ENCODE results near the gene ACOT7.

The ACOT7 gene

GRCh38 chr1:6328696-6329095 lies 64.9 kb downstream of the ACOT7 start:
- TF ChIP-seq CTCF (conservative IDR thresholded peaks at IDR 0.05; ENCODE audit: low read depth, low read length) = no peak
- H3K4me3 ChIP-seq (ENCODE audit: low read depth, low read length) = no peak overlapping the region

GRCh38 chr1:6328091-6328490 lies 65.5 kb downstream of the ACOT7 start:
- TF ChIP-seq CTCF (conservative IDR thresholded peaks at IDR 0.05; ENCODE audit: low read depth, low read length) = no peak
- no peak for DNase-seq (ENCODE audit: low read depth)
- no peak overlapping the region for H3K4me3 ChIP-seq (ENCODE audit: low read depth, low read length)

More at GRCh38 chr1:6328696-6329095, 64.9 kb downstream of the ACOT7 start:
- no peak for DNase-seq (ENCODE audit: low read depth)

GRCh38 chr1:6325482-6325881 lies 68.1 kb downstream of the ACOT7 start:
- no peak overlapping the region for H3K4me3 ChIP-seq (ENCODE audit: low read depth, low read length)
- TF ChIP-seq CTCF (conservative IDR thresholded peaks at IDR 0.05; ENCODE audit: low read depth, low read length) = no peak
- DNase-seq (ENCODE audit: low read depth) = no peak

GRCh38 chr1:6322161-6322560 lies 71.4 kb downstream of the ACOT7 start:
- no peak for DNase-seq (ENCODE audit: low read depth)

GRCh38 chr1:6321205-6321604 lies 72.4 kb downstream of the ACOT7 start:
- no peak overlapping the region for H3K4me3 ChIP-seq (ENCODE audit: low read depth, low read length)
- TF ChIP-seq CTCF (conservative IDR thresholded peaks at IDR 0.05; ENCODE audit: low read depth, low read length) = no peak
- no peak for DNase-seq (ENCODE audit: low read depth)

More at GRCh38 chr1:6322161-6322560, 71.4 kb downstream of the ACOT7 start:
- H3K4me3 ChIP-seq (ENCODE audit: low read depth, low read length) = no peak overlapping the region
- TF ChIP-seq CTCF (conservative IDR thresholded peaks at IDR 0.05; ENCODE audit: low read depth, low read length) = no peak

GRCh38 chr1:6317098-6317760 lies 76.3 kb downstream of the ACOT7 start:
- no peak for TF ChIP-seq CTCF (conservative IDR thresholded peaks at IDR 0.05; ENCODE audit: low read depth, low read length)
- no peak overlapping the region for H3K4me3 ChIP-seq (ENCODE audit: low read depth, low read length)
- DNase-seq (ENCODE audit: low read depth) = peak; percentile 45

All from choroid plexus epithelial cell (primary cell).